H1 (cell line): ENCODE data around the gene MARK4. TPM values are rescaled to one million over a fixed set of nuclear protein-coding genes. Genes with fewer than 3 reads are reported as not detected.

Experiments
- CTCF ChIA-PET: fragments of 300-600 bp; sonication (Branson Sonifier 250); formaldehyde crosslinking; loops from one replicate; lab custom pipeline; 2021; ENCODE audit not compliant: partially characterized antibody; lab: Charles Lee
- POLR2A ChIA-PET: fragments of 300-600 bp; sonication (Branson Sonifier 250); formaldehyde crosslinking; loops from one replicate; lab custom pipeline; 2021; ENCODE audit warnings: inconsistent platforms; ENCODE audit not compliant: partially characterized antibody; lab: Charles Lee
- DNase-seq, 2 experiments: peaks; one replicate each; pipeline versions ENCODE4 v3.0.0 to v3.0.0-alpha.2; 2010 to 2022; ENCODE audit warnings: low spot score in 2 of 2, low read depth in 1 of 2, mixed read lengths in 1 of 2
- FAIRE-seq: peaks from 2 replicates; lab custom pipeline; 2011; peaks lifted over from hg19 to GRCh38; lab: Jason Lieb, UNC
- H2AFZ ChIP-seq: 2 replicates; pipeline ENCODE4 v1.8.1; 2012; ENCODE audit warnings: low read length, inconsistent platforms
- H2AK5ac ChIP-seq: 2 replicates; pipeline ENCODE4 v1.6.1; 2013; ENCODE audit warnings: low read depth, low read length
- H2BK120ac ChIP-seq: replicated peaks from 2 replicates; pipeline ENCODE3; 2013; ENCODE audit warnings: low read depth, low read length, inconsistent platforms
- H2BK12ac ChIP-seq: 2 replicates; pipeline ENCODE4 v1.6.1; 2013; ENCODE audit warnings: low read depth, low read length
- H2BK15ac ChIP-seq: 2 replicates; pipeline ENCODE4 v1.6.1; 2013; ENCODE audit warnings: low read length
- H2BK20ac ChIP-seq: 2 replicates; pipeline ENCODE4 v1.6.1; 2013; ENCODE audit warnings: low read length
- H2BK5ac ChIP-seq: 2 replicates; pipeline ENCODE4 v1.6.1; 2013; ENCODE audit warnings: low read depth, low read length
- H3K14ac ChIP-seq: 2 replicates; pipeline ENCODE4 v1.6.1; 2013; ENCODE audit warnings: inconsistent platforms; ENCODE audit not compliant: insufficient read length
- H3K18ac ChIP-seq: 2 replicates; pipeline ENCODE4 v1.6.1; 2013; ENCODE audit warnings: low read length; ENCODE audit errors: extremely low read depth
- H3K23ac ChIP-seq: 2 replicates; pipeline ENCODE4 v1.6.1; 2013; ENCODE audit warnings: inconsistent platforms; ENCODE audit not compliant: insufficient read length
- H3K23me2 ChIP-seq: 2 replicates; pipeline ENCODE4 v1.6.1; 2013; ENCODE audit warnings: low read depth, low read length
- H3K27ac ChIP-seq: 2 replicates; pipeline ENCODE4 v1.6.1; 2011; ENCODE audit warnings: low read depth, low read length, inconsistent platforms
- H3K27me3 ChIP-seq, 4 experiments: replicated peaks in 1 of 4; 1 replicate in 1 of 4; 2 replicates in 3 of 4; pipeline versions ENCODE4 v1.6.1 to v1.8.1; 2011 to 2013; ENCODE audit warnings: low read length in 3 of 4, mild to moderate bottlenecking in 3 of 4, inconsistent platforms in 2 of 4, mixed read lengths in 2 of 4, moderate library complexity in 1 of 4; ENCODE audit not compliant: control insufficient read depth in 3 of 4, insufficient read depth in 3 of 4; ENCODE audit errors: extremely low read depth in 1 of 4
- H3K36me3 ChIP-seq, 4 experiments: 2 replicates each; pipeline versions ENCODE4 v1.6.1 to v1.8.1; 2011 to 2013; ENCODE audit warnings: mild to moderate bottlenecking in 4 of 4, low read length in 3 of 4, moderate library complexity in 2 of 4, control low read depth in 1 of 4, inconsistent platforms in 1 of 4; ENCODE audit not compliant: insufficient read depth in 4 of 4, control insufficient read depth in 2 of 4
- H3K4ac ChIP-seq: replicated peaks from 2 replicates; pipeline ENCODE3; 2013; ENCODE audit warnings: low read length, low read depth, mixed read lengths, inconsistent platforms; ENCODE audit not compliant: insufficient read length
- H3K4me1 ChIP-seq, 4 experiments: replicated peaks in 1 of 4; 1 replicate in 1 of 4; 2 replicates in 3 of 4; pipeline versions ENCODE4 v1.6.1 to v1.8.1; 2011 to 2013; ENCODE audit warnings: low read length in 3 of 4, inconsistent platforms in 2 of 4, mixed read lengths in 1 of 4; ENCODE audit not compliant: insufficient read depth in 4 of 4, control insufficient read depth in 3 of 4
- H3K4me2 ChIP-seq, 2 experiments: 2 replicates each; pipeline versions ENCODE4 v1.6.1 to v1.8.1; 2011 to 2013; ENCODE audit warnings: low read depth in 2 of 2, low read length in 2 of 2, control low read depth in 1 of 2, inconsistent platforms in 1 of 2, mild to moderate bottlenecking in 1 of 2; ENCODE audit not compliant: insufficient read depth in 1 of 2
- H3K4me3 ChIP-seq, 4 experiments: fragments of 200-600, 300-600 bp in 1 of 4; sonication (generic), shearing (Covaris generic), sonication (Bioruptor Twin) in 1 of 4; 2 replicates each; pipeline versions ENCODE4 v1.5.1 to v1.8.1; 2011 to 2016; ENCODE audit warnings: low read length in 4 of 4, low read depth in 3 of 4, control low read depth in 2 of 4, inconsistent platforms in 2 of 4, mild to moderate bottlenecking in 2 of 4, mixed read lengths in 1 of 4, moderate library complexity in 1 of 4; ENCODE audit not compliant: insufficient read depth in 2 of 4; ENCODE audit errors: extremely low read depth in 1 of 4
- H3K56ac ChIP-seq: replicated peaks from 2 replicates; pipeline ENCODE3; 2013; ENCODE audit warnings: low read depth, mild to moderate bottlenecking, mixed read lengths, low read length, inconsistent platforms; ENCODE audit not compliant: insufficient read length
- H3K79me1 ChIP-seq: 2 replicates; pipeline ENCODE4 v1.6.1; 2013; ENCODE audit warnings: low read depth, low read length, control low read depth
- H3K79me2 ChIP-seq, 2 experiments: 2 replicates each; pipeline versions ENCODE4 v1.6.1 to v1.8.1; 2012 to 2013; ENCODE audit warnings: low read length in 2 of 2, mild to moderate bottlenecking in 2 of 2, inconsistent platforms in 1 of 2; ENCODE audit not compliant: insufficient read depth in 2 of 2, control insufficient read depth in 1 of 2
- H3K9ac ChIP-seq, 4 experiments: replicated peaks in 1 of 4; 1 replicate in 1 of 4; 2 replicates in 3 of 4; pipeline versions ENCODE4 v1.6.1 to v1.8.1; 2011 to 2013; ENCODE audit warnings: low read depth in 3 of 4, low read length in 3 of 4, control low read depth in 2 of 4, mild to moderate bottlenecking in 2 of 4, moderate library complexity in 2 of 4, inconsistent platforms in 1 of 4; ENCODE audit errors: extremely low read depth in 1 of 4
- H3K9me3 ChIP-seq, 2 experiments: 2 replicates each; pipeline versions ENCODE4 v1.6.1 to v1.8.1; 2012 to 2013; ENCODE audit warnings: mild to moderate bottlenecking in 2 of 2, moderate library complexity in 2 of 2, control low read depth in 1 of 2, inconsistent platforms in 1 of 2, low read depth in 1 of 2, low read length in 1 of 2, mixed read lengths in 1 of 2; ENCODE audit not compliant: insufficient read depth in 2 of 2
- H4K20me1 ChIP-seq, 2 experiments: replicated peaks in 1 of 2; 2 replicates each; pipeline versions ENCODE3 to v1.8.1; 2011 to 2013; ENCODE audit warnings: inconsistent platforms in 2 of 2, low read length in 2 of 2, mild to moderate bottlenecking in 1 of 2; ENCODE audit not compliant: insufficient read depth in 2 of 2, control insufficient read depth in 1 of 2
- H4K5ac ChIP-seq: 2 replicates; pipeline ENCODE4 v1.6.1; 2013; ENCODE audit warnings: low read length, low read depth, mixed read lengths, inconsistent platforms; ENCODE audit not compliant: insufficient read length
- H4K8ac ChIP-seq: 2 replicates; pipeline ENCODE4 v1.8.0; 2013; ENCODE audit warnings: mild to moderate bottlenecking, moderate library complexity, low read length, inconsistent platforms; ENCODE audit not compliant: insufficient read depth; ENCODE audit errors: extremely low read depth
- H4K91ac ChIP-seq: replicated peaks from 2 replicates; pipeline ENCODE3; 2013; ENCODE audit warnings: low read length, mixed read lengths, inconsistent platforms; ENCODE audit not compliant: insufficient read length
- WGBS, 2 experiments: shearing (Covaris generic) in 1 of 2; methylation state at CpG; one replicate each; pipeline versions ENCODE4 v1.1.6 to v1.1.7; 2013 to 2015; ENCODE audit warnings: low lambda C conversion rate in 2 of 2, mixed read lengths in 2 of 2, inconsistent platforms in 1 of 2, low coverage in 1 of 2, missing lambda C conversion rate in 1 of 2; ENCODE audit not compliant: insufficient replicate concordance in 2 of 2, insufficient coverage in 1 of 2, insufficient read length in 1 of 2; ENCODE audit errors: extremely low coverage in 1 of 2, missing lambda C conversion rate in 1 of 2; 5-methylcytosine and 5-hydroxymethylcytosine counted together
- polyA plus RNA-seq, 7 experiments: library from polyadenylated mRNA; depleted of rRNA in 3 of 7; stranded (reverse) in 5 of 7; unstranded in 2 of 7; fragments of >200 nt in 5 of 7; fragments of 200-250 nt in 2 of 7; gene quantifications; 1 replicate in 5 of 7; 2 replicates in 1 of 7; 4 replicates in 1 of 7; pipeline versions ENCODE4 v1.2.1 to v1.2.3, GENCODE V29; 2011 to 2013; ENCODE audit warnings: missing spikeins in 2 of 7, mixed read lengths in 2 of 7
- total RNA-seq: library from RNA; stranded (reverse); fragmentation: NEBNext Ultra II Directional; extraction: Animal tissue kit (Norgen Biotek cat#: 25700); gene quantifications from 2 replicates; pipeline ENCODE4 v1.2.1, GENCODE V29; 2021

MARK4 gene
- total and polyA plus RNA-seq, 2 of the 8 experiments (the other 6 are each of a cell fraction or from before 2014, with no cell fraction given), result 12.3 to 49.8 TPM

- Histone ChIP-seq H3K56ac (no peak overlapping the region), H2AFZ (no peak overlapping the region), H3K23ac (no peak overlapping the region), H4K91ac (no peak overlapping the region), H3K9ac (no peak overlapping the region), H3K27me3 (peaks cover 0 to 10% (median 9%) of the 10 kb centered on the region in 4 experiments; a peak in 5 of 7 replicates), H2BK15ac (no peak overlapping the region), H2BK5ac (no peak overlapping the region), H2AK5ac (no peak overlapping the region; the same call in 1 of the 2 replicates), H2BK120ac (no peak overlapping the region), H3K36me3 (no peaks in the 10 kb centered on the region), H3K4me2 (no peak overlapping the region), H3K23me2 (peaks cover 7% of the 10 kb centered on the region), H4K20me1 (no peaks in the 10 kb centered on the region), H3K18ac (no peak overlapping the region), H3K14ac (no peak overlapping the region), H3K4me1 (peaks cover 0 to 7% (median 1%) of the 10 kb centered on the region in 4 experiments; a peak in 3 of 7 replicates), H3K27ac (no peak overlapping the region), H4K8ac (no peak overlapping the region), H2BK20ac (no peak overlapping the region), H3K79me1 (no peaks in the 10 kb centered on the region), H3K4ac (no peak overlapping the region), H3K4me3 (no peak overlapping the region), H4K5ac (no peak overlapping the region), H3K9me3 (no peaks in the 10 kb centered on the region), H2BK12ac (no peak overlapping the region), H3K79me2 (peaks cover 0 to 6% of the 10 kb centered on the region in 2 experiments; a peak in 1 of 4 replicates)
- no peak for FAIRE-seq
- 95% methylated on average over 6 of the region's 8 CpGs; no CpG with 5 or more reads in 1 of the 2 experiments for WGBS, 2 experiments
- CTCF ChIA-PET, result interaction anchor here (0.6 to 10.1 kb wide), 14 partner anchors 10 to 1610 kb away, joined by 3 to 106 read pairs (median 4); no protein-coding TSS in a partner anchor
- POLR2A ChIA-PET, result interaction anchor here (0.7 to 1.7 kb wide), 5 partner anchors 9 to 69 kb away, joined by 3 to 9 read pairs (median 5); partner anchors contain the start of genes BLOC1S3 and TRAPPC6A
- no peak for DNase-seq
Measured at GRCh38 chr19:45247136-45247535, 3.9 kb upstream of the MARK4 start.
